ENCODE results near the gene JHY.

- TF ChIP-seq CTCF (IDR thresholded peaks at IDR 0.05; ENCODE audit: insufficient read depth, low read length) = no peak
- no peak for TF ChIP-seq REST (IDR thresholded peaks at IDR 0.05; ENCODE audit: insufficient replicate concordance, low read depth)
- TF ChIP-seq POLR2AphosphoS5 (IDR thresholded peaks at IDR 0.05; ENCODE audit: low read depth) = no peak
- TF ChIP-seq GABPA (IDR thresholded peaks at IDR 0.05; ENCODE audit: low read depth) = no peak
- TF ChIP-seq SPI1 (IDR thresholded peaks at IDR 0.05; ENCODE audit: borderline replicate concordance, low read depth) = no peak
Measured at GRCh38 chr11:122872046-122872445, 10.5 kb upstream of the JHY start.

Data from HL-60 (cell line).